ENCODE measurements around the gene SLX4IP. TPM values are rescaled to one million over a fixed set of nuclear protein-coding genes. Genes with fewer than 3 reads are reported as not detected.

Gene SLX4IP
- total RNA-seq, 1 donor from 2014 or later, result 5.3 TPM

DNA sequence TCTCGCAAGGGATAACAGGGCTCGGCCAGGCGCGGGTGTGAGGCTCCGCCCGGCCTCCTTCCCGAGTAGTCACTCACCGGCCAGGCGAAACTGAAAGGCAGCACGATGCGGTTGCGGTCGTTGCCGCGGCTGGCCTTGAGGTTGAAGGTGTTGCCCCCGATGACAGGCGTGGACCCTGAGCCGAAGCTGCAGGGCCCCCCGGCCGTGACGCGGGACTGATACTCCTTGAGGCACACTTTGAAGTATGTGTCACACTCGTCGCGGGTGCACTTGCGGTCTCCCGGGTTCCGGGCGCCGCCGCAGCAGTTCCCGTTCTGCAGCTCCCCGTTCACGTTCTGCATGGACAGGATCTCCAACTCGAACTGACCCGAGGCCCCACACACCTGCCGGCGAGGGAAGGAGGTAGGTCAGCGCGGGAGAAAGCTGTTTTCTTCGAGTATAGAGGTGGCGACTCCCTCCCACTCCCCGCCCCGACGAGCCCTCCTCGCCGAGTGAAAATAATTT, 237.6 kb downstream of the SLX4IP start:
- Mint-ChIP-seq H3K27ac (ENCODE audit: unreplicated experiment) (peak overlapping the region; percentile 92), H3K4me3 (ENCODE audit: unreplicated experiment) (peak overlapping the region; percentile 93), H3K4me1 (ENCODE audit: low read depth, unreplicated experiment) (peaks cover 29% of the 10 kb centered on the region), H3K36me3 (ENCODE audit: low read depth, unreplicated experiment) (peaks cover 31% of the 10 kb centered on the region), H3K9me3 (ENCODE audit: unreplicated experiment) (no peaks in the 10 kb centered on the region), H3K27me3 (ENCODE audit: low read depth, unreplicated experiment) (no peaks in the 10 kb centered on the region)
- Histone ChIP-seq H3K4me3 (ENCODE audit: insufficient read depth, low read depth, low read length) (peak overlapping the region; percentile 72), H3K9me3 (ENCODE audit: insufficient read depth, low read depth, low read length) (no peaks in the 10 kb centered on the region), H3K27me3 (ENCODE audit: insufficient read depth, low read length) (no peaks in the 10 kb centered on the region), H3K79me2 (ENCODE audit: insufficient read depth, low read length) (peaks cover 56% of the 10 kb centered on the region), H4K20me1 (ENCODE audit: insufficient read depth, low read length) (peaks cover 31% of the 10 kb centered on the region), H3K27ac (ENCODE audit: low read depth, low read length) (peak overlapping the region; percentile 97), H3K36me3 (ENCODE audit: insufficient read depth, low read length) (peaks cover 9% of the 10 kb centered on the region), H3K9ac (ENCODE audit: low read length) (peak overlapping the region; percentile 93), H2AFZ (ENCODE audit: low read depth, low read length) (peak overlapping the region; percentile 49), H3K4me1 (ENCODE audit: insufficient read depth, low read length) (peaks cover 32% of the 10 kb centered on the region), H3K4me2 (ENCODE audit: low read length) (peak overlapping the region; percentile 93)
- no peak for TF ChIP-seq CTCF (IDR thresholded peaks at IDR 0.05; ENCODE audit: insufficient read depth, low read depth, low read length)
- TF ChIP-seq EZH2 (IDR thresholded peaks at IDR 0.05; ENCODE audit: insufficient read depth, low read length), result no peak
- FAIRE-seq (no peak), DNase-seq (ENCODE audit: low read depth) (peak; percentile 59)

DNA sequence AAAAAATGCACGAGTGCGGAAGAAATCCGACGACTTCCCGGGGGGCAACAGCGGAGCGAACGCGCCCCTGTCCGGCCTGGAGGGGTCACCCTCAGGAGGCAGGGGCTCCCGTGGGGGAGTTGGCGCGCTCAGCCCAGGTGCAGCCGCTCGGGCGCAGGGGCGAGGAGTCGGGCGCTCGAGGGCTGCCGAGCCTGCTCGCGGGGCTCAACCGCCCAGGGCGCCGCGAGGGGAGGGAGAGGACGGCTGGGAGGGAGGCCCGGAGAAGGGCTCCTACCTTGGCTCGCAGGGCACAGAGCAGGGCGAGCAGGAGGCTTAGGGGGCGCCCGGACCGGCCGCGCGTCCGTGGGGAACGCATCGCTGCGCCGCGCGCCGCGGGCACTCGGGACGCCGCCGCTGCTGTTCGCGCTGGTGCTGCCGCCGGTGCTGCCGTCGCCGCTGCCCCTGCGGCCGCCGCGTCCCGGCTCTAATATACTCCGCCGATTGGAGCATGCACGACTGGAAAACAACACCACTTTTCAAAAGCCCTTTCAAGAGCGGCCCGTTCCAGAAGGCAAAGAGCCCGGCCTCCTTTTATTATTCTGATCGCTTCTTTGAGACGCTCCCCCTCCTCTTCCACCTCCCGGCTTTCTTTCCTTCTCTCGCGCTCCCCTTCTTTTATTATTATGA, 238.2 kb downstream of the SLX4IP start:
- peaks cover 30% of the 10 kb centered on the region for H3K4me1 ChIP-seq (ENCODE audit: insufficient read depth, low read length)
- peak overlapping the region; percentile 93 for H3K4me2 ChIP-seq (ENCODE audit: low read length)
- peak overlapping the region; percentile 92 for H3K27ac Mint-ChIP-seq (ENCODE audit: unreplicated experiment)
- peaks cover 31% of the 10 kb centered on the region for H4K20me1 ChIP-seq (ENCODE audit: insufficient read depth, low read length)
- peaks cover 8% of the 10 kb centered on the region for H3K36me3 ChIP-seq (ENCODE audit: insufficient read depth, low read length)
- H3K27ac ChIP-seq (ENCODE audit: low read depth, low read length), result peak overlapping the region; percentile 97
- peak overlapping the region; percentile 93 for H3K9ac ChIP-seq (ENCODE audit: low read length)
- peak overlapping the region; percentile 93 for H3K4me3 Mint-ChIP-seq (ENCODE audit: unreplicated experiment)
- peaks cover 50% of the 10 kb centered on the region for H3K79me2 ChIP-seq (ENCODE audit: insufficient read depth, low read length)
- peak overlapping the region; percentile 49 for H2AFZ ChIP-seq (ENCODE audit: low read depth, low read length)
- peaks cover 23% of the 10 kb centered on the region for H3K4me1 Mint-ChIP-seq (ENCODE audit: low read depth, unreplicated experiment)
- FAIRE-seq (no peak), DNase-seq (ENCODE audit: low read depth) (no peak)
- H3K27me3 ChIP-seq (ENCODE audit: insufficient read depth, low read length), result no peaks in the 10 kb centered on the region
- no peaks in the 10 kb centered on the region for H3K9me3 Mint-ChIP-seq (ENCODE audit: unreplicated experiment)
- no peaks in the 10 kb centered on the region for H3K27me3 Mint-ChIP-seq (ENCODE audit: low read depth, unreplicated experiment)
- TF ChIP-seq EZH2 (IDR thresholded peaks at IDR 0.05; ENCODE audit: insufficient read depth, low read length) (no peak), CTCF (IDR thresholded peaks at IDR 0.05; ENCODE audit: insufficient read depth, low read depth, low read length) (no peak)
- peaks cover 31% of the 10 kb centered on the region for H3K36me3 Mint-ChIP-seq (ENCODE audit: low read depth, unreplicated experiment)
- no peaks in the 10 kb centered on the region for H3K9me3 ChIP-seq (ENCODE audit: insufficient read depth, low read depth, low read length)
- H3K4me3 ChIP-seq (ENCODE audit: insufficient read depth, low read depth, low read length), result peak overlapping the region; percentile 72

All from astrocyte (in vitro differentiated cells and primary cell).